ENCODE results near the gene IGF2R.

The IGF2R gene

DNA sequence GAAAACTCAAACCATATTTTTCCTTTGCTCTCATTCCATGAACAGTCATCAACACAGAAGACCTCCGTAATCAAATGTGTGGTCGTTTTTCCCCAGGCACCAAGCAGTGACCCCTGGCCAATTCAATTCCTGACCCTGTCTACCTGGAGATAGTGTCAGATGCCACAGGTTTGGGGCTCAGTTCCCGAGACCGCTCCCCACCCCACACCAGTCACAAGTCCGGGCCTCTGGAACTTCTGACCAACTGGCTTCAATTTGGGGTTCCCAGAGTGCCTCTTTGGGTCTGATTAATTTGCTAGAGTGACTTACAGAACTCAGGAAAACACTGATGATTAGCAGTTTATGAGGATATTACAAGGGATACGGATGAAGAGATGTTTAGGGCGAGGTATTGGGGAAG is 6.0 kb downstream of the IGF2R start:
- peaks cover 31% of the 10 kb centered on the region for H3K4me1 ChIP-seq (ENCODE audit: control insufficient read depth, low read length)
- no peaks in the 10 kb centered on the region for H3K36me3 ChIP-seq (ENCODE audit: control insufficient read depth, low read length)
- no peak overlapping the region for H3K4me2 ChIP-seq (ENCODE audit: low read length)
- no peak for TF ChIP-seq EZH2phosphoT487 (IDR thresholded peaks at IDR 0.05; ENCODE audit: borderline replicate concordance, low read length)
- TF ChIP-seq, protein P1, sequence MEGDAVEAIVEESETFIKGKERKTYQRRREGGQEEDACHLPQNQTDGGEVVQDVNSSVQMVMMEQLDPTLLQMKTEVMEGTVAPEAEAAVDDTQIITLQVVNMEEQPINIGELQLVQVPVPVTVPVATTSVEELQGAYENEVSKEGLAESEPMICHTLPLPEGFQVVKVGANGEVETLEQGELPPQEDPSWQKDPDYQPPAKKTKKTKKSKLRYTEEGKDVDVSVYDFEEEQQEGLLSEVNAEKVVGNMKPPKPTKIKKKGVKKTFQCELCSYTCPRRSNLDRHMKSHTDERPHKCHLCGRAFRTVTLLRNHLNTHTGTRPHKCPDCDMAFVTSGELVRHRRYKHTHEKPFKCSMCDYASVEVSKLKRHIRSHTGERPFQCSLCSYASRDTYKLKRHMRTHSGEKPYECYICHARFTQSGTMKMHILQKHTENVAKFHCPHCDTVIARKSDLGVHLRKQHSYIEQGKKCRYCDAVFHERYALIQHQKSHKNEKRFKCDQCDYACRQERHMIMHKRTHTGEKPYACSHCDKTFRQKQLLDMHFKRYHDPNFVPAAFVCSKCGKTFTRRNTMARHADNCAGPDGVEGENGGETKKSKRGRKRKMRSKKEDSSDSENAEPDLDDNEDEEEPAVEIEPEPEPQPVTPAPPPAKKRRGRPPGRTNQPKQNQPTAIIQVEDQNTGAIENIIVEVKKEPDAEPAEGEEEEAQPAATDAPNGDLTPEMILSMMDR (IDR thresholded peaks at IDR 0.05; ENCODE audit: low read depth, low read length, poor library complexity, severe bottlenecking), result no peak
- no peaks in the 10 kb centered on the region for H3K27me3 ChIP-seq (ENCODE audit: control insufficient read depth, low read length)
- peaks cover 19% of the 10 kb centered on the region for H4K20me1 ChIP-seq (ENCODE audit: control insufficient read depth, insufficient read depth, low read depth, low read length)
- no peak overlapping the region for H3K27ac ChIP-seq (ENCODE audit: low read depth, low read length)
- peaks cover 96% of the 10 kb centered on the region for H3K79me2 ChIP-seq (ENCODE audit: control insufficient read depth, low read length)
- no peaks in the 10 kb centered on the region for H3K9me2 ChIP-seq (replicated peaks; ENCODE audit: control insufficient read depth, low read length)
- H3K9me3 ChIP-seq (ENCODE audit: control insufficient read depth, insufficient read depth, low read length), result no peaks in the 10 kb centered on the region
- H3K4me3 ChIP-seq (ENCODE audit: low read length), result no peak overlapping the region
- no peaks in the 10 kb centered on the region for H3F3A ChIP-seq (ENCODE audit: control insufficient read depth, insufficient read depth)

DNA sequence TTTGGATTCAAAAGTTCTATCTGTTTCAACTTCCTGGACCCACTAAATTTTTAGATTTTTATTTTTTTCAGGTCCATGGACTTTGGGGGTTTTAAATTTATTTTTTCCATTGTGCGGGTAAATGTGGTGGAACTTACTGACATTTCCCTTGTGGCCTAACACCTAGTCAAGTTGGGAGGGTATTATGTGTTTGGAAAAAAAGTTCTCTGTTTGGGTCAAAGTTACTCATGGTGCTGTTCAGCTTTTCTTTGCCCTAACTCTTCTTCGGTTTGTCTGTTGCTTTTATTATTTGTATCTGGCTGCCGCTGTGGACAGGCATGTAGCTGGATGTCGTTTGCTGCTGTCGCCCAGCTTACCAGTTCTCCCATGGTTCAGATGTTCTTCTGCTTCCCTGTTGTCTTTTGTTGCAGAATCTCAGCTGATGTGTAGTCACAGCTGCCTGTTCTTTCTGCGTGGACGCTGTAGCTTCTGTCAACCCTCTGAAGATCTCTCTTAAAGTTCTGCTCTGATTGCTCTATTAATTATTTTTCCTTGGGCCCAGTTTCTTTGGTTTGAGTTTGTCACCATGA is 7.9 kb downstream of the IGF2R start:
- Histone ChIP-seq H3K27me3 (ENCODE audit: control insufficient read depth, low read length) (no peaks in the 10 kb centered on the region), H3K4me1 (ENCODE audit: control insufficient read depth, low read length) (peaks cover 38% of the 10 kb centered on the region), H4K20me1 (ENCODE audit: control insufficient read depth, insufficient read depth, low read depth, low read length) (peaks cover 24% of the 10 kb centered on the region), H3K9me3 (ENCODE audit: control insufficient read depth, insufficient read depth, low read length) (no peaks in the 10 kb centered on the region), H3K36me3 (ENCODE audit: control insufficient read depth, low read length) (no peaks in the 10 kb centered on the region), H3F3A (ENCODE audit: control insufficient read depth, insufficient read depth) (no peaks in the 10 kb centered on the region), H3K27ac (ENCODE audit: low read depth, low read length) (no peak overlapping the region), H3K4me3 (ENCODE audit: low read length) (no peak overlapping the region), H3K4me2 (ENCODE audit: low read length) (no peak overlapping the region), H3K79me2 (ENCODE audit: control insufficient read depth, low read length) (peaks cover 96% of the 10 kb centered on the region), H3K9me2 (replicated peaks; ENCODE audit: control insufficient read depth, low read length) (no peaks in the 10 kb centered on the region)
- TF ChIP-seq, protein P1 (IDR thresholded peaks at IDR 0.05; ENCODE audit: low read depth, low read length, poor library complexity, severe bottlenecking), result no peak
- no peak for TF ChIP-seq EZH2phosphoT487 (IDR thresholded peaks at IDR 0.05; ENCODE audit: borderline replicate concordance, low read length)

DNA sequence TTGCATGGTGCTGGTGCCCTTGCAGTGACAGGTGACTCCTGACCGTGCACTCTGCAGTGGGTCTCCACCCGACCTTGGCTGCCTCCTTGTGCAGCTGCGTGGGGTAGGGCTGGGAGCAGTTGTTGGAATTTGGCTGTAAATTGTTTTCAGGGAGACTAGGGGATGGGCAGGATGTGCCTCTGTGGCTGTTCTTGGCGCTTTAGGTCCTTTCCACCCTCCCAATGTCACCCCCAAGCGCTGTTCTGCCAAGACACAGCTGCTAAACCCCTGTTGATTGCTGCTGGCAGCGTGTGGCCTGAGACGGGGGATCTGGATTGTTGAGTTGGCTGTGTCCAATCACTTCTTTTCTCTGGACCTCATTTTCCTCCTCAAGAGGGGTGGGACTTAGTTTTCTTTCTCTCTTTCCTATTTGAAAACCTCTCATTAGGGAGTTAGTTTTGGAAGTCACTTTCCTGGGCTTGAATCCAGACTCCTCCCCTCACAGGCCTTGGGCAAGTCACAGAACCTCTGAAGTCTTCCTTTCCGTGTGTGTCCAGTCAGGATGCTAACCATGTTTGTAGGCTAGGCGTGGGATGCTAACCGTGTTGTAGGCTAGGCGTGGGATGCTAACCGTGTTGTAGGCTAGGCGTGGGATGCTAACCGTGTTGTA is 8.5 kb downstream of the IGF2R start:
- no peaks in the 10 kb centered on the region for H3F3A ChIP-seq (ENCODE audit: control insufficient read depth, insufficient read depth)
- peak overlapping the region; percentile 54; the same call in 1 of the 2 replicates for H3K4me2 ChIP-seq (ENCODE audit: low read length)
- TF ChIP-seq, protein P1 (IDR thresholded peaks at IDR 0.05; ENCODE audit: low read depth, low read length, poor library complexity, severe bottlenecking), result no peak
- TF ChIP-seq EZH2phosphoT487 (IDR thresholded peaks at IDR 0.05; ENCODE audit: borderline replicate concordance, low read length), result no peak
- no peaks in the 10 kb centered on the region for H3K36me3 ChIP-seq (ENCODE audit: control insufficient read depth, low read length)
- peaks cover 96% of the 10 kb centered on the region for H3K79me2 ChIP-seq (ENCODE audit: control insufficient read depth, low read length)
- H3K27me3 ChIP-seq (ENCODE audit: control insufficient read depth, low read length), result no peaks in the 10 kb centered on the region
- H3K9me3 ChIP-seq (ENCODE audit: control insufficient read depth, insufficient read depth, low read length), result no peaks in the 10 kb centered on the region
- peaks cover 44% of the 10 kb centered on the region for H3K4me1 ChIP-seq (ENCODE audit: control insufficient read depth, low read length)
- peaks cover 23% of the 10 kb centered on the region for H4K20me1 ChIP-seq (ENCODE audit: control insufficient read depth, insufficient read depth, low read depth, low read length)
- H3K27ac ChIP-seq (ENCODE audit: low read depth, low read length), result no peak overlapping the region
- no peak overlapping the region for H3K4me3 ChIP-seq (ENCODE audit: low read length)
- no peaks in the 10 kb centered on the region for H3K9me2 ChIP-seq (replicated peaks; ENCODE audit: control insufficient read depth, low read length)
